Measurements from ENCODE around the gene ITGA8. TPM values are rescaled to one million over a fixed set of nuclear protein-coding genes. Genes with fewer than 3 reads are reported as not detected.

Gene ITGA8
- total and polyA plus RNA-seq, 9 of the 15 experiments (the other 6 are each of a cell fraction or from before 2014, with no cell fraction given), result 0.01 to 0.07 (median 0.04) TPM; not detected in 5

DNA sequence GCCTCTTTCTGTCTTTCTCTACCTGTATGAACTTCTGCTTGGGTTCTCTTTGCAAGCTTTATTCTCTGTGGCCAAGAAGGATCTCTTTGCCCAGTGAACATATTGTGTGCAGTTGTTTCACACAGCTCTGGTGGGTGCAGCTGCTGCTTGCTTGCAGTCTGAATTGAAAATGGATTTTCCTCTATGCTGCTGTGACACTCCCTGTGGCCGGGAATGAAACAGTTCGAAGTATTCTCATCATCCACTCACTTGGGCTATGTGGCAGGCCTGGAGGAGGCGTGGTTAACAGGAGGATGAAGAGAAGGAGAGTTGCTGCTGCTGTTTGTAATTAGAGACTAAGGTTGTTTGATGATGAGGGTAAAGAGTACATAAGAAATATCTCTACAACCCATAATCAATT lies 28.4 kb upstream of the ITGA8 start (continued):
- TF ChIP-seq FIP1L1 (IDR thresholded peaks at IDR 0.05; ENCODE audit: low read depth, low read length, poor library complexity, severe bottlenecking) (no peak), ZNF143 (CRISPR knock-in tag; IDR thresholded peaks at IDR 0.05) (no peak), HLTF (IDR thresholded peaks at IDR 0.05) (no peak), RB1 (IDR thresholded peaks at IDR 0.05; ENCODE audit: low read depth) (no peak), SREBF1 (IDR thresholded peaks at IDR 0.05; ENCODE audit: borderline replicate concordance, low read depth, low read length) (no peak), CBX5 (IDR thresholded peaks at IDR 0.05; ENCODE audit: borderline replicate concordance, low read depth) (no peak)

DNA sequence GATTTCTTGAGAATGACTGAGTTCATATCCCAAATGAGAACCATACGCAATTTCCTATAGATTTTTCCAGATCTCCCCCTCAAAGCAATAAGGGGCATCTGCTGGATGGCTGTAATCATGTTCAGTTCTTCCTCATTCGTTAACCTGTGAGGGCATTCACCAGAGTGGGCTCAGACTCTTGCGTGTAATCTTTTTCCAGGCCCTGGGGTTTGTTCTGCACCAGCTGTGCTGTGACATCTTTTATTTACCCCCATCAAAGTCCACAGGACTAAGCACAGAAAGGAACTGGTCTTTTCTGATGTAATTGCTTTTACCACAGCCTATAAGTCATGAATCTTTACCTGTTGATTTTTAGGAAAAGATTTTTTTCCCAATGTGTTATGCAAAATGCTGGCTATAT lies 27.9 kb upstream of the ITGA8 start:
- FAIRE-seq, result no peak
- in situ Hi-C loops (cut with MboI), result no loop called here
- H3K4me3 ChIP-seq, result no peak overlapping the region
- TF ChIP-seq TFAM (CRISPR knock-in tag; conservative IDR thresholded peaks at IDR 0.05) (no peak), ARID1B (IDR thresholded peaks at IDR 0.05) (no peak), ZNF445 (CRISPR knock-in tag; IDR thresholded peaks at IDR 0.05; ENCODE audit: low read depth) (no peak), ZNF12 (CRISPR knock-in tag; IDR thresholded peaks at IDR 0.05) (no peak), RBM34 (IDR thresholded peaks at IDR 0.05; ENCODE audit: borderline replicate concordance, insufficient read depth, low read length) (no peak), ZNF75A (CRISPR knock-in tag; IDR thresholded peaks at IDR 0.05) (no peak), CREBBP (IDR thresholded peaks at IDR 0.05; ENCODE audit: low read depth, low read length) (no peak), ZC3H4 (CRISPR knock-in tag; IDR thresholded peaks at IDR 0.05; ENCODE audit: borderline replicate concordance) (no peak), SNIP1 (IDR thresholded peaks at IDR 0.05; ENCODE audit: low read depth) (no peak), MXI1 (IDR thresholded peaks at IDR 0.05; ENCODE audit: low read depth, low read length) (no peak), NR1H2 (CRISPR knock-in tag; IDR thresholded peaks at IDR 0.05) (no peak)
- TF ChIP-seq, protein P1, sequence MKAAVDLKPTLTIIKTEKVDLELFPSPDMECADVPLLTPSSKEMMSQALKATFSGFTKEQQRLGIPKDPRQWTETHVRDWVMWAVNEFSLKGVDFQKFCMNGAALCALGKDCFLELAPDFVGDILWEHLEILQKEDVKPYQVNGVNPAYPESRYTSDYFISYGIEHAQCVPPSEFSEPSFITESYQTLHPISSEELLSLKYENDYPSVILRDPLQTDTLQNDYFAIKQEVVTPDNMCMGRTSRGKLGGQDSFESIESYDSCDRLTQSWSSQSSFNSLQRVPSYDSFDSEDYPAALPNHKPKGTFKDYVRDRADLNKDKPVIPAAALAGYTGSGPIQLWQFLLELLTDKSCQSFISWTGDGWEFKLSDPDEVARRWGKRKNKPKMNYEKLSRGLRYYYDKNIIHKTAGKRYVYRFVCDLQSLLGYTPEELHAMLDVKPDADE (conservative IDR thresholded peaks at IDR 0.05; ENCODE audit: control insufficient read depth, low read depth, low read length), result no peak

More for the DNA sequence above, 27.9 kb upstream of the ITGA8 start:
- no peaks in the 10 kb centered on the region for H3K9me1 ChIP-seq (ENCODE audit: control insufficient read depth, insufficient read depth, low read length)
- ChIA-PET CTCF (ENCODE audit: low intra/inter-chr PET ratio) (no interaction called here), POLR2A (no interaction called here)
- no peaks in the 10 kb centered on the region for H3K36me3 ChIP-seq (ENCODE audit: control insufficient read depth, insufficient read depth, low read length)
- no peak overlapping the region for H3K9ac ChIP-seq (ENCODE audit: insufficient read depth in 1 of 2, low read depth in 2 of 2, low read length in 2 of 2)
- intact Hi-C loops (cut with micrococcal nuclease), result loop anchor here (5.0 kb wide), 1 partner anchor 75 kb away; no protein-coding TSS in a partner anchor
- 14% methylated on average over 3 of the region's 3 CpGs for WGBS (ENCODE audit: insufficient coverage, low coverage, missing lambda C conversion rate)
- H3K27ac ChIP-seq (ENCODE audit: extremely low read depth, low read depth, low read length), result no peak overlapping the region
- ATAC-seq, result no peak
- no peaks in the 10 kb centered on the region for H3K4me1 ChIP-seq (replicated peaks in 1 of 2; ENCODE audit: control insufficient read depth in 2 of 2, insufficient read depth in 2 of 2, low read length in 2 of 2)
- BruUV-seq (replicated peaks), result no TSS peak
- no peak overlapping the region for H2AFZ ChIP-seq (ENCODE audit: low read depth, low read length)
- H3K4me2 ChIP-seq (ENCODE audit: insufficient read depth, low read length), result no peak overlapping the region
- no peaks in the 10 kb centered on the region for H3K79me2 ChIP-seq (ENCODE audit: control insufficient read depth, insufficient read depth, low read length)
- DNase-seq (ENCODE audit: extremely low read depth in 1 of 4, low spot score in 3 of 4), result no peak
- no peaks in the 10 kb centered on the region for H3K9me3 ChIP-seq (replicated peaks; ENCODE audit: control insufficient read depth, insufficient read depth, low read depth, low read length)
- no peaks in the 10 kb centered on the region for H3K27me3 ChIP-seq (ENCODE audit: control insufficient read depth in 2 of 2, insufficient read depth in 2 of 2, low read length in 2 of 2)
- H4K20me1 ChIP-seq (replicated peaks; ENCODE audit: control insufficient read depth, insufficient read depth, low read length), result no peaks in the 10 kb centered on the region
